Caco-2 (cell line): ENCODE data around the gene CPD. TPM values are rescaled to one million over a fixed set of nuclear protein-coding genes. Genes with fewer than 3 reads are reported as not detected.
"Not testable (repeated sequence)": the region's sequence is repeated elsewhere in the genome, so short reads cannot be mapped to it uniquely, and the experiment has no call there.

Source experiments
- BruUV-seq: library from RNA; stranded (reverse); fragments of 400-500 nt; replicated peaks from 2 replicates; lab custom pipeline; 2021; lab: Mats Ljungman, UMichigan
- CTCF ChIA-PET: fragments of 300-600 bp; sonication (Branson Sonifier 250); formaldehyde crosslinking; loops from one replicate; lab custom pipeline; 2022; ENCODE audit warnings: antibody characterized with exemption; lab: Charles Lee
- POLR2A ChIA-PET: fragments of 300-600 bp; sonication (Branson Sonifier 250); formaldehyde crosslinking; loops from one replicate; lab custom pipeline; 2022; ENCODE audit warnings: antibody characterized with exemption; lab: Charles Lee
- DNase-seq, 2 experiments: peaks; one replicate each; pipeline versions ENCODE4 v3.0.0 to v3.0.0-alpha.2; 2020 to 2022
- H3K27me3 ChIP-seq: replicated peaks from 2 replicates; pipeline ENCODE4 v1.6.0; 2011; ENCODE audit warnings: low read length; ENCODE audit not compliant: control insufficient read depth, insufficient read depth
- H3K36me3 ChIP-seq: 2 replicates; pipeline ENCODE4 v1.5.1; 2011; ENCODE audit warnings: low read length; ENCODE audit not compliant: control insufficient read depth, insufficient read depth
- H3K4me1 ChIP-seq: fragments of 250-450 bp; sonication (Bioruptor Pico); 2 replicates; pipeline ENCODE4 v1.5.1; 2020; ENCODE audit warnings: mild to moderate bottlenecking
- H3K4me3 ChIP-seq: 2 replicates; pipeline ENCODE4 v1.5.1; 2011; ENCODE audit warnings: low read depth, mild to moderate bottlenecking, control low read depth, low read length
- H3K9me3 ChIP-seq: fragments of 250-450 bp; sonication (Bioruptor Pico); 2 replicates; pipeline ENCODE4 v1.5.1; 2020; ENCODE audit warnings: mild to moderate bottlenecking, moderate library complexity
- H3K27ac Mint-ChIP-seq: one replicate; pipeline ENCODE4 v1.8.0; 2022; ENCODE audit warnings: mixed read lengths; ENCODE audit not compliant: unreplicated experiment
- H3K27me3 Mint-ChIP-seq: one replicate; pipeline ENCODE4 v1.8.0; 2022; ENCODE audit warnings: mixed read lengths; ENCODE audit not compliant: insufficient read depth, unreplicated experiment
- H3K36me3 Mint-ChIP-seq: one replicate; pipeline ENCODE4 v1.8.0; 2022; ENCODE audit warnings: mild to moderate bottlenecking, mixed read lengths; ENCODE audit not compliant: insufficient read depth, unreplicated experiment
- H3K4me1 Mint-ChIP-seq: one replicate; pipeline ENCODE4 v1.8.0; 2022; ENCODE audit warnings: low read depth, mixed read lengths; ENCODE audit not compliant: unreplicated experiment
- H3K4me3 Mint-ChIP-seq: one replicate; pipeline ENCODE4 v1.8.0; 2022; ENCODE audit warnings: mild to moderate bottlenecking, moderate library complexity, mixed read lengths; ENCODE audit not compliant: unreplicated experiment
- H3K9me3 Mint-ChIP-seq: one replicate; pipeline ENCODE4 v1.8.0; 2022; ENCODE audit warnings: mixed read lengths; ENCODE audit not compliant: unreplicated experiment
- CTCF ChIP-seq, 2 experiments: fragments of 200-600 bp in 1 of 2; IDR thresholded peaks; 1 replicate in 1 of 2; 2 replicates in 1 of 2; pipeline versions ENCODE4 v1.5.1 to v1.8.0; 2011 to 2022; ENCODE audit warnings: antibody characterized with exemption in 1 of 2, control low read depth in 1 of 2, inconsistent platforms in 1 of 2, low read depth in 1 of 2, low read length in 1 of 2, mild to moderate bottlenecking in 1 of 2, moderate library complexity in 1 of 2; ENCODE audit not compliant: insufficient read depth in 1 of 2, severe bottlenecking in 1 of 2, unreplicated experiment in 1 of 2
- intact Hi-C: fragments of 100-400 bp; cut with micrococcal nuclease; formaldehyde crosslinking; loops from one replicate; pipeline ENCODE4 v1.10.0; 2022; ENCODE audit not compliant: unreplicated experiment
- total RNA-seq: library from RNA; stranded (reverse); gene quantifications from 2 replicates; pipeline ENCODE4 v1.2.3, GENCODE V29; 2022

CPD gene
- total RNA-seq, 1 experiment from 2014 or later, result 127 TPM

GRCh38 chr17:30413109-30413508 lies 34.4 kb downstream of the CPD start:
- ChIA-PET POLR2A (no interaction called here), CTCF (no interaction called here)
- H3K9me3 ChIP-seq, result no peaks in the 10 kb centered on the region
- 0 out of 2 replicates have a peak, but pooled peaks cover 8% of the 10 kb centered on the region for H3K4me1 ChIP-seq
- H3K4me3 ChIP-seq, result no peak overlapping the region
- no peak for DNase-seq
- no peak for TF ChIP-seq CTCF (IDR thresholded peaks at IDR 0.05; ENCODE audit: insufficient read depth in 1 of 2, low read depth in 1 of 2, low read length in 1 of 2, severe bottlenecking in 1 of 2, unreplicated experiment in 1 of 2)
- H3K4me3 Mint-ChIP-seq, result no peak overlapping the region
- H3K27me3 Mint-ChIP-seq, result no peaks in the 10 kb centered on the region
- no peaks in the 10 kb centered on the region for H3K27me3 ChIP-seq
- H3K27ac Mint-ChIP-seq, result no peak overlapping the region
- H3K9me3 Mint-ChIP-seq, result peaks cover 24% of the 10 kb centered on the region
- no peaks in the 10 kb centered on the region for H3K36me3 ChIP-seq
- peaks cover 25% of the 10 kb centered on the region for H3K36me3 Mint-ChIP-seq
- intact Hi-C loops, result no loop called here
- no TSS peak for BruUV-seq
- peaks cover 35% of the 10 kb centered on the region for H3K4me1 Mint-ChIP-seq

DNA sequence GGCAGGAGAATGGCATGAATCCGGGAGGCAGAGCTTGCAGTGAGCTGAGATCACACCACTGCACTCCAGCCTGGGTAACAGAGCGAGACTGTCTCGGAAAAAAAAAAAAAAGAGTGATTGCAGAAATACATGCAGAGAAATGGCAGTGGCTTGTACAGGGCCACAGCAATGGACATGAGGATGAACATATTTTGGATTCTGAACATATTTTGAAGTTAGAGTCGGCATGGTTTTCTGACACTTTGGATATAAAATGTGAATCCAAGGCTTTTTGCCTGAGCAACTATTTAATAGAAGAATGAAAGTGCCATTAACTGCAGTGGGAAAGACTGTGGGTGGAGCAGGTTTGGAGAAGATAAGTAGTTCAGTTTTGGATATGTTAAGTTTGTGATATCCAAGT lies 35.8 kb downstream of the CPD start:
- H3K27me3 Mint-ChIP-seq, result no peaks in the 10 kb centered on the region
- H3K4me1 Mint-ChIP-seq, result peaks cover 31% of the 10 kb centered on the region
- POLR2A ChIA-PET, result no interaction called here
- no peak overlapping the region for H3K4me3 Mint-ChIP-seq
- BruUV-seq, result no TSS peak
- CTCF ChIA-PET, result no interaction called here
- H3K27me3 ChIP-seq, result no peaks in the 10 kb centered on the region
- H3K36me3 ChIP-seq, result no peaks in the 10 kb centered on the region
- intact Hi-C loops, result no loop called here
- DNase-seq, result no peak
- no peaks in the 10 kb centered on the region for H3K9me3 ChIP-seq
- H3K4me3 ChIP-seq, result no peak overlapping the region
- H3K9me3 Mint-ChIP-seq, result peaks cover 24% of the 10 kb centered on the region
- no peak for TF ChIP-seq CTCF (IDR thresholded peaks at IDR 0.05; ENCODE audit: insufficient read depth in 1 of 2, low read depth in 1 of 2, low read length in 1 of 2, severe bottlenecking in 1 of 2, unreplicated experiment in 1 of 2)
- H3K4me1 ChIP-seq, result 0 out of 2 replicates have a peak, but pooled peaks cover 8% of the 10 kb centered on the region
- H3K36me3 Mint-ChIP-seq, result peaks cover 25% of the 10 kb centered on the region
- H3K27ac Mint-ChIP-seq, result no peak overlapping the region

GRCh38 chr17:30415491-30415890 lies 36.8 kb downstream of the CPD start:
- Mint-ChIP-seq H3K27me3 (no peaks in the 10 kb centered on the region), H3K4me1 (peaks cover 25% of the 10 kb centered on the region), H3K36me3 (peaks cover 17% of the 10 kb centered on the region), H3K27ac (no peak overlapping the region), H3K9me3 (peaks cover 14% of the 10 kb centered on the region), H3K4me3 (no peak overlapping the region)
- BruUV-seq, result no TSS peak
- no peaks in the 10 kb centered on the region for H3K36me3 ChIP-seq
- H3K4me3 ChIP-seq, result no peak overlapping the region
- no peaks in the 10 kb centered on the region for H3K27me3 ChIP-seq
- POLR2A ChIA-PET, result no interaction called here
- H3K9me3 ChIP-seq, result no peaks in the 10 kb centered on the region
- intact Hi-C loops, result no loop called here
- TF ChIP-seq CTCF (IDR thresholded peaks at IDR 0.05; ENCODE audit: insufficient read depth in 1 of 2, low read depth in 1 of 2, low read length in 1 of 2, severe bottlenecking in 1 of 2, unreplicated experiment in 1 of 2), result no peak
- H3K4me1 ChIP-seq, result 0 out of 2 replicates have a peak, but pooled peaks cover under 1% of the 10 kb centered on the region
- no peak for DNase-seq
- CTCF ChIA-PET, result no interaction called here

GRCh38 chr17:30418070-30418469 lies 39.3 kb downstream of the CPD start:
- H3K27me3 Mint-ChIP-seq, H3K9me3 Mint-ChIP-seq, DNase-seq, H3K36me3 ChIP-seq, H3K4me3 ChIP-seq, H3K27me3 ChIP-seq, intact Hi-C loops, H3K27ac Mint-ChIP-seq, H3K4me3 Mint-ChIP-seq, BruUV-seq, CTCF ChIA-PET, POLR2A ChIA-PET, H3K9me3 ChIP-seq: not testable (repeated sequence)
- Mint-ChIP-seq H3K36me3 (peaks cover 17% of the 10 kb centered on the region), H3K4me1 (peaks cover 29% of the 10 kb centered on the region)
- peaks cover 19% of the 10 kb centered on the region for H3K4me1 ChIP-seq
